Ecto neural progenitor cell (in vitro differentiated cells): ENCODE data around the gene IQSEC1.
A peak's percentile ranks its signal among the peaks of the same experiment; 100 is the strongest.

Experiments used
- DNase-seq: peaks from one replicate; pipeline ENCODE4 v3.0.0-alpha.2; 2018; ENCODE audit warnings: low spot score

Gene IQSEC1

GRCh38 chr3:12954180-12954579, 119.0 kb downstream of the IQSEC1 start:
- DNase-seq, result no peak

GRCh38 chr3:12953201-12953995, 119.8 kb downstream of the IQSEC1 start:
- no peak for DNase-seq

- DNase-seq, result no peak
These were observed 120.7 kb downstream of the IQSEC1 start for GRCh38 chr3:12952343-12953200.

- no peak for DNase-seq
These were observed 124.1 kb downstream of the IQSEC1 start for GRCh38 chr3:12948891-12949711.

- no peak for DNase-seq
These were observed 124.9 kb downstream of the IQSEC1 start for GRCh38 chr3:12948371-12948770.

GRCh38 chr3:12947504-12948369, 125.5 kb downstream of the IQSEC1 start:
- no peak for DNase-seq

GRCh38 chr3:12946649-12947316, 126.4 kb downstream of the IQSEC1 start:
- no peak for DNase-seq

- DNase-seq, result no peak
These were observed 127.0 kb downstream of the IQSEC1 start for GRCh38 chr3:12946251-12946648.

GRCh38 chr3:12944849-12945248, 128.4 kb downstream of the IQSEC1 start:
- DNase-seq, result no peak

GRCh38 chr3:12944413-12944812, 128.8 kb downstream of the IQSEC1 start:
- DNase-seq, result peak; percentile 55

GRCh38 chr3:12943124-12944021, 129.9 kb downstream of the IQSEC1 start:
- no peak for DNase-seq

GRCh38 chr3:12941495-12942023, 131.7 kb downstream of the IQSEC1 start:
- no peak for DNase-seq

- DNase-seq, result no peak
These were observed 132.4 kb downstream of the IQSEC1 start for GRCh38 chr3:12940854-12941253.

GRCh38 chr3:12939137-12939536, 134.1 kb downstream of the IQSEC1 start:
- DNase-seq, result no peak

GRCh38 chr3:12938258-12938711, 134.9 kb downstream of the IQSEC1 start:
- DNase-seq, result no peak

GRCh38 chr3:12935861-12936830, 137.1 kb downstream of the IQSEC1 start:
- no peak for DNase-seq

- no peak for DNase-seq
These were observed 138.0 kb downstream of the IQSEC1 start for GRCh38 chr3:12935023-12935860.
